COR-L47 (cell line): ENCODE measurements around the gene BMP6.
"Not testable (repeated sequence)": the region's sequence is repeated elsewhere in the genome, so short reads cannot be mapped to it uniquely, and the experiment has no call there.

Source experiments
- DNase-seq: peaks from one replicate; lab custom pipeline; 2025; lab: John Stamatoyannopoulos, UW

The BMP6 gene

GRCh38 chr6:7886132-7886531, 160.2 kb downstream of the BMP6 start:
- no peak for DNase-seq

- DNase-seq = no peak
Observed at GRCh38 chr6:7887278-7887991, 161.5 kb downstream of the BMP6 start.

- DNase-seq = no peak
Observed at GRCh38 chr6:7888587-7889357, 162.9 kb downstream of the BMP6 start.

- DNase-seq = no peak
Observed at GRCh38 chr6:7891078-7891872, 165.4 kb downstream of the BMP6 start.

GRCh38 chr6:7892367-7892766, 166.5 kb downstream of the BMP6 start:
- not testable (repeated sequence) for DNase-seq

- no peak for DNase-seq
Observed at GRCh38 chr6:7893342-7893741, 167.4 kb downstream of the BMP6 start.

- DNase-seq = no peak
Observed at GRCh38 chr6:7894262-7895124, 168.6 kb downstream of the BMP6 start.

- no peak for DNase-seq
Observed at GRCh38 chr6:7895125-7895423, 169.2 kb downstream of the BMP6 start.

GRCh38 chr6:7896465-7896987, 170.6 kb downstream of the BMP6 start:
- DNase-seq = no peak

- DNase-seq = no peak
Observed at GRCh38 chr6:7897461-7898192, 171.7 kb downstream of the BMP6 start.

- DNase-seq = not testable (repeated sequence)
Observed at GRCh38 chr6:7898193-7898586, 172.3 kb downstream of the BMP6 start.

GRCh38 chr6:7899101-7899888, 173.4 kb downstream of the BMP6 start:
- DNase-seq = peak; percentile 24

- no peak for DNase-seq
Observed at GRCh38 chr6:7899889-7900213, 174.0 kb downstream of the BMP6 start.

- DNase-seq = no peak
Observed at GRCh38 chr6:7900621-7901020, 174.7 kb downstream of the BMP6 start.

GRCh38 chr6:7901056-7901455, 175.2 kb downstream of the BMP6 start:
- no peak for DNase-seq

GRCh38 chr6:7901780-7902179, 175.9 kb downstream of the BMP6 start:
- no peak for DNase-seq

- no peak for DNase-seq
Observed at GRCh38 chr6:7902221-7902620, 176.3 kb downstream of the BMP6 start.

- no peak for DNase-seq
Observed at GRCh38 chr6:7902867-7903266, 177.0 kb downstream of the BMP6 start.

GRCh38 chr6:7903673-7904072, 177.8 kb downstream of the BMP6 start:
- no peak for DNase-seq

- no peak for DNase-seq
Observed at GRCh38 chr6:7904654-7905319, 178.9 kb downstream of the BMP6 start.
